GM23338 (cell line): Measurements from ENCODE around the gene DNLZ. TPM values are rescaled to one million over a fixed set of nuclear protein-coding genes. Genes with fewer than 3 reads are reported as not detected.

Experiments used
- ATAC-seq: fragments of 200-7000 bp; cut with Tn5 transposase; 3 replicates; pipeline ENCODE4 v1.9.1; 2020
- DNase-seq: peaks from one replicate; pipeline ENCODE4 v3.0.0-alpha.2; 2015; ENCODE audit warnings: low spot score
- H2AFZ ChIP-seq: fragments of 200-600 bp; sonication (generic); 2 replicates; pipeline ENCODE4 v1.8.0; 2016; ENCODE audit warnings: antibody characterized with exemption, mild to moderate bottlenecking, moderate library complexity
- H3F3A ChIP-seq: fragments of 200-600 bp; sonication (generic); replicated peaks from 2 replicates; pipeline ENCODE4 v1.8.0; 2017; ENCODE audit warnings: antibody characterized with exemption, mixed run types, low read depth
- H3K27ac ChIP-seq: fragments of 200-600 bp; sonication (generic); 2 replicates; pipeline ENCODE4 v1.6.1; 2016; ENCODE audit warnings: low read depth
- H3K27me3 ChIP-seq: fragments of 200-600 bp; sonication (generic); 2 replicates; pipeline ENCODE4 v1.8.0; 2016; ENCODE audit warnings: mild to moderate bottlenecking, mixed run types, moderate library complexity; ENCODE audit not compliant: insufficient read depth
- H3K36me3 ChIP-seq: fragments of 200-600 bp; sonication (generic); 2 replicates; pipeline ENCODE4 v1.8.0; 2016; ENCODE audit warnings: mild to moderate bottlenecking; ENCODE audit not compliant: insufficient read depth
- H3K4me1 ChIP-seq: fragments of 200-600 bp; sonication (generic); 2 replicates; pipeline ENCODE4 v1.8.0; 2016; ENCODE audit warnings: mild to moderate bottlenecking, moderate library complexity; ENCODE audit not compliant: insufficient read depth
- H3K4me2 ChIP-seq: fragments of 200-600 bp; sonication (generic); 2 replicates; pipeline ENCODE4 v1.7.1; 2017; ENCODE audit warnings: mixed run types
- H3K4me3 ChIP-seq: fragments of 200-600 bp; sonication (generic); 2 replicates; pipeline ENCODE4 v1.6.1; 2016; ENCODE audit warnings: mixed run types
- H3K79me2 ChIP-seq: fragments of 200-600 bp; sonication (generic); replicated peaks from 2 replicates; pipeline ENCODE4 v1.8.0; 2017; ENCODE audit warnings: mild to moderate bottlenecking; ENCODE audit not compliant: insufficient read depth
- H3K9me2 ChIP-seq: fragments of 200-600 bp; sonication (generic); 2 replicates; pipeline ENCODE4 v1.8.0; 2017; ENCODE audit not compliant: insufficient read depth
- H4K20me1 ChIP-seq: fragments of 200-600 bp; sonication (generic); replicated peaks from 2 replicates; pipeline ENCODE4 v1.8.0; 2017; ENCODE audit warnings: mild to moderate bottlenecking; ENCODE audit not compliant: insufficient read depth
- H3K27ac Mint-ChIP-seq: 2 replicates; pipeline ENCODE4 v1.8.0; 2020; ENCODE audit warnings: inconsistent platforms, mild to moderate bottlenecking, moderate library complexity, mixed read lengths
- H3K27me3 Mint-ChIP-seq: 3 replicates; pipeline ENCODE4 v1.8.0; 2022; ENCODE audit warnings: low read depth, mild to moderate bottlenecking, moderate library complexity, mixed read lengths, inconsistent platforms; ENCODE audit not compliant: insufficient read depth, poor library complexity
- H3K36me3 Mint-ChIP-seq: 3 replicates; pipeline ENCODE4 v1.8.0; 2021; ENCODE audit warnings: low read depth, mild to moderate bottlenecking, inconsistent platforms, moderate library complexity, mixed read lengths
- H3K4me1 Mint-ChIP-seq: 3 replicates; pipeline ENCODE4 v1.8.0; 2020; ENCODE audit warnings: mild to moderate bottlenecking, inconsistent platforms, mixed read lengths
- H3K4me3 Mint-ChIP-seq: 3 replicates; pipeline ENCODE4 v1.8.0; 2021; ENCODE audit warnings: moderate library complexity, mild to moderate bottlenecking, inconsistent platforms, mixed read lengths
- H3K9me3 Mint-ChIP-seq: 3 replicates; pipeline ENCODE4 v1.8.0; 2020; ENCODE audit warnings: moderate library complexity, mild to moderate bottlenecking, inconsistent platforms, mixed read lengths
- CREB1 ChIP-seq: fragments of 250-450 bp; sonication (Bioruptor Pico); IDR thresholded peaks from 2 replicates; pipeline ENCODE4 v1.5.0; 2020; ENCODE audit warnings: low read depth, mild to moderate bottlenecking, moderate library complexity
- EZH2phosphoT487 ChIP-seq: fragments of 200-600 bp; sonication (generic); IDR thresholded peaks from one replicate; pipeline ENCODE4 v1.8.1; 2018; ENCODE audit warnings: antibody characterized with exemption; ENCODE audit not compliant: unreplicated experiment
- JUNB ChIP-seq: IDR thresholded peaks from one replicate; pipeline ENCODE4 v1.6.1; 2016; ENCODE audit warnings: antibody characterized with exemption; ENCODE audit not compliant: unreplicated experiment
- NANOG ChIP-seq: IDR thresholded peaks from 2 replicates; pipeline ENCODE4 v1.6.1; 2016; ENCODE audit warnings: antibody characterized with exemption, borderline replicate concordance
- POLR2AphosphoS5 ChIP-seq: IDR thresholded peaks from 2 replicates; pipeline ENCODE4 v1.6.1; 2016; ENCODE audit warnings: antibody characterized with exemption, low read depth
- STAT1 ChIP-seq: IDR thresholded peaks from one replicate; pipeline ENCODE4 v1.6.1; 2016; ENCODE audit warnings: antibody characterized with exemption; ENCODE audit not compliant: unreplicated experiment
- ZNF114 ChIP-seq: fragments of 250-450 bp; sonication (Bioruptor Pico); IDR thresholded peaks from 2 replicates; pipeline ENCODE4 v1.5.0; 2020; ENCODE audit warnings: mild to moderate bottlenecking, moderate library complexity
- ZNF331 ChIP-seq: fragments of 250-450 bp; sonication (Bioruptor Pico); IDR thresholded peaks from 2 replicates; pipeline ENCODE4 v1.5.0; 2020; ENCODE audit warnings: low read depth, mild to moderate bottlenecking, moderate library complexity
- polyA plus RNA-seq: library from polyadenylated mRNA; unstranded; fragments of >200 nt; fragmentation: Nextera tagmentation; extraction: Ambion mirVana; gene quantifications from 2 replicates; pipeline ENCODE4 v1.2.1, GENCODE V29; 2016
- total RNA-seq: library from RNA; depleted of rRNA; stranded (reverse); fragments of >200 nt; shearing (Covaris generic); gene quantifications from 2 replicates; pipeline ENCODE4 v1.2.3, GENCODE V29; 2014
- TF ChIP-seq, protein P1 (sequence below): fragments of 250-450 bp; sonication (Bioruptor Pico); IDR thresholded peaks from 2 replicates; pipeline ENCODE4 v1.5.0; 2020; ENCODE audit warnings: mild to moderate bottlenecking, moderate library complexity
- TF ChIP-seq, protein P2 (sequence below), 2 experiments: fragments of 200-600 bp in 1 of 2; sonication (generic) in 1 of 2; conservative IDR thresholded peaks; 2 replicates each; pipeline versions ENCODE4 v1.5.1 to v1.6.1; 2016 to 2017; ENCODE audit warnings: antibody characterized with exemption in 2 of 2, low read depth in 2 of 2, mild to moderate bottlenecking in 2 of 2, moderate library complexity in 1 of 2
- TF ChIP-seq, protein P3 (sequence below): IDR thresholded peaks from one replicate; pipeline ENCODE4 v1.6.1; 2018; ENCODE audit warnings: antibody characterized with exemption; ENCODE audit not compliant: unreplicated experiment
- TF ChIP-seq, protein P4 (sequence below): IDR thresholded peaks from 2 replicates; pipeline ENCODE4 v1.6.1; 2016; ENCODE audit warnings: antibody characterized with exemption

DNLZ gene
- total and polyA plus RNA-seq, 2 experiments from 2014 or later: 33.4 to 53.9 TPM

DNA sequence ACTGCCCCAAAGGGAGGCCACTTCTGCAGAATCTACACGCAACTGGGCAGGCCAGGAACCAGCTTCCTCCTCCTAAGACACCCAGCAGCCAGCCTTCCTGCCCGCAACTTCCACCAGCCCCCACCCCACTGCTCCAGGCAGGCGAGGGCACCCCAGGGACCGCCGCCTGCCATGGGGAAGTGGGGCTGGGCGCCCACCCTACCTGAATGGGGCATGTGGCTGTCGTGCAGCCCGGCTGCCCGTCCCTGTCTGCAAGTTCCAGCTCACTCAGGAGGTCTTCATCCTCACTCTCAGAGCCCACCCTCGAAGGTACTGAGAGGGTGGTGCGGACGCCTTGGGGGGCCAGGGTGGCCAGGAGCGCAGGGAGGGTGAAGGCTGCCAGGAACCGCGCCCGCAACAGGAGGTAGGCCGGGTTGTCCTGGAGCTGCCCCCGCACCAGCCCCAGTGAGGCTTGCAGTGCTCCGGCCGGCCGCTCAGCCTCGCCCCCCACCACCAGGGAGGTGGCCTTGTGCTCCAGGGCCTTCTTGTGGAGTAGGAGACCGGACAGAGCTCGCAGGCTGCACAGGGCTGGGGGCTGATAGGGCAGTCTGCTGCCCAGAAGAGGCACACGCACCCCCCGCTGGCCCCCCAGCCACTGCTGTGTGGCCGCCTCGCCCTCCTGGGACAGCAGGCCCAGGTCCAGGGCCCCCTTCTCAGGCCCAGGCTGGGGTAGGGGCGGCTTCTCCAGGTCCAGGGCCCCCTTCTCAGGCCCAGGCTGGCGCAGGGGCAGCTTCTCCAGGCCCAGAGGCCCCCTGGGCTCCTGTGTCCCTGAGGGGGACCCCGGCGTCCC, 14.0 kb upstream of the DNLZ start (continued):
- TF ChIP-seq, protein P1, sequence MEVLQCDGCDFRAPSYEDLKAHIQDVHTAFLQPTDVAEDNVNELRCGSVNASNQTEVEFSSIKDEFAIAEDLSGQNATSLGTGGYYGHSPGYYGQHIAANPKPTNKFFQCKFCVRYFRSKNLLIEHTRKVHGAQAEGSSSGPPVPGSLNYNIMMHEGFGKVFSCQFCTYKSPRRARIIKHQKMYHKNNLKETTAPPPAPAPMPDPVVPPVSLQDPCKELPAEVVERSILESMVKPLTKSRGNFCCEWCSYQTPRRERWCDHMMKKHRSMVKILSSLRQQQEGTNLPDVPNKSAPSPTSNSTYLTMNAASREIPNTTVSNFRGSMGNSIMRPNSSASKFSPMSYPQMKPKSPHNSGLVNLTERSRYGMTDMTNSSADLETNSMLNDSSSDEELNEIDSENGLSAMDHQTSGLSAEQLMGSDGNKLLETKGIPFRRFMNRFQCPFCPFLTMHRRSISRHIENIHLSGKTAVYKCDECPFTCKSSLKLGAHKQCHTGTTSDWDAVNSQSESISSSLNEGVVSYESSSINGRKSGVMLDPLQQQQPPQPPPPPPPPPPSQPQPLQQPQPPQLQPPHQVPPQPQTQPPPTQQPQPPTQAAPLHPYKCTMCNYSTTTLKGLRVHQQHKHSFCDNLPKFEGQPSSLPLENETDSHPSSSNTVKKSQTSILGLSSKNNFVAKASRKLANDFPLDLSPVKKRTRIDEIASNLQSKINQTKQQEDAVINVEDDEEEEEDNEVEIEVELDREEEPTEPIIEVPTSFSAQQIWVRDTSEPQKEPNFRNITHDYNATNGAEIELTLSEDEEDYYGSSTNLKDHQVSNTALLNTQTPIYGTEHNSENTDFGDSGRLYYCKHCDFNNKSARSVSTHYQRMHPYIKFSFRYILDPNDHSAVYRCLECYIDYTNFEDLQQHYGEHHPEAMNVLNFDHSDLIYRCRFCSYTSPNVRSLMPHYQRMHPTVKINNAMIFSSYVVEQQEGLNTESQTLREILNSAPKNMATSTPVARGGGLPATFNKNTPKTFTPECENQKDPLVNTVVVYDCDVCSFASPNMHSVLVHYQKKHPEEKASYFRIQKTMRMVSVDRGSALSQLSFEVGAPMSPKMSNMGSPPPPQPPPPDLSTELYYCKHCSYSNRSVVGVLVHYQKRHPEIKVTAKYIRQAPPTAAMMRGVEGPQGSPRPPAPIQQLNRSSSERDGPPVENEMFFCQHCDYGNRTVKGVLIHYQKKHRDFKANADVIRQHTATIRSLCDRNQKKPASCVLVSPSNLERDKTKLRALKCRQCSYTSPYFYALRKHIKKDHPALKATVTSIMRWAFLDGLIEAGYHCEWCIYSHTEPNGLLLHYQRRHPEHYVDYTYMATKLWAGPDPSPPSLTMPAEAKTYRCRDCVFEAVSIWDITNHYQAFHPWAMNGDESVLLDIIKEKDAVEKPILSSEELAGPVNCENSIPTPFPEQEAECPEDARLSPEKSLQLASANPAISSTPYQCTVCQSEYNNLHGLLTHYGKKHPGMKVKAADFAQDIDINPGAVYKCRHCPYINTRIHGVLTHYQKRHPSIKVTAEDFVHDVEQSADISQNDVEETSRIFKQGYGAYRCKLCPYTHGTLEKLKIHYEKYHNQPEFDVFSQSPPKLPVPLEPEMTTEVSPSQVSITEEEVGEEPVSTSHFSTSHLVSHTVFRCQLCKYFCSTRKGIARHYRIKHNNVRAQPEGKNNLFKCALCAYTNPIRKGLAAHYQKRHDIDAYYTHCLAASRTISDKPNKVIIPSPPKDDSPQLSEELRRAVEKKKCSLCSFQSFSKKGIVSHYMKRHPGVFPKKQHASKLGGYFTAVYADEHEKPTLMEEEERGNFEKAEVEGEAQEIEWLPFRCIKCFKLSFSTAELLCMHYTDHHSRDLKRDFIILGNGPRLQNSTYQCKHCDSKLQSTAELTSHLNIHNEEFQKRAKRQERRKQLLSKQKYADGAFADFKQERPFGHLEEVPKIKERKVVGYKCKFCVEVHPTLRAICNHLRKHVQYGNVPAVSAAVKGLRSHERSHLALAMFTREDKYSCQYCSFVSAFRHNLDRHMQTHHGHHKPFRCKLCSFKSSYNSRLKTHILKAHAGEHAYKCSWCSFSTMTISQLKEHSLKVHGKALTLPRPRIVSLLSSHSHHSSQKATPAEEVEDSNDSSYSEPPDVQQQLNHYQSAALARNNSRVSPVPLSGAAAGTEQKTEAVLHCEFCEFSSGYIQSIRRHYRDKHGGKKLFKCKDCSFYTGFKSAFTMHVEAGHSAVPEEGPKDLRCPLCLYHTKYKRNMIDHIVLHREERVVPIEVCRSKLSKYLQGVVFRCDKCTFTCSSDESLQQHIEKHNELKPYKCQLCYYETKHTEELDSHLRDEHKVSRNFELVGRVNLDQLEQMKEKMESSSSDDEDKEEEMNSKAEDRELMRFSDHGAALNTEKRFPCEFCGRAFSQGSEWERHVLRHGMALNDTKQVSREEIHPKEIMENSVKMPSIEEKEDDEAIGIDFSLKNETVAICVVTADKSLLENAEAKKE: no peak
- no peak for TF ChIP-seq ZNF331

DNA sequence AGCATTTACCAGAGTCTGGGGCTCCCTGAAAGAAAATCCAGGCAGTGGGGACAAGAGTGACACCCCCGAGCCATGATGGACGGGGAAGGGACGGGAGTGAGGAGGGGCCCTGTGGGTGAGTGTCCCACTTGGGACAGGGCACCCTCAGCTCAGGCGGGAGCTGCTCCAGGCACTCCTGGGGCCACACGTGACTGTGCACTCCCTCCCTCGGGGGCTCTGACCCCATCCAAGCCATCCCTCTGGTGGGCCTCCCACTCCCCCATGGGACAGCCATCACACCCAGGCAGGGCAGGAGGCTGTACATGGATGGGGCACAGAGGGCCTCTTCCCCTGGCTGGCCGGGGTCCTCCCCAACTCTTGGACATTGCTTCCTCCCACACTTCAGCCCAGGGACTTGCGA, 12.9 kb upstream of the DNLZ start:
- H4K20me1 ChIP-seq: peaks cover 4% of the 10 kb centered on the region; the same call in 1 of the 2 replicates
- no peaks in the 10 kb centered on the region for H3F3A ChIP-seq
- Mint-ChIP-seq H3K27ac (no peak overlapping the region), H3K4me1 (no peaks in the 10 kb centered on the region), H3K36me3 (peaks cover 9% of the 10 kb centered on the region; the same call in 2 of the 3 replicates), H3K9me3 (no peaks in the 10 kb centered on the region), H3K4me3 (no peak overlapping the region), H3K27me3 (peaks cover 3% of the 10 kb centered on the region)
- H3K4me1 ChIP-seq: no peaks in the 10 kb centered on the region
- no peak overlapping the region for H3K4me3 ChIP-seq
- H3K79me2 ChIP-seq: no peaks in the 10 kb centered on the region
- DNase-seq (no peak), ATAC-seq (no peak)
- H3K4me2 ChIP-seq: no peak overlapping the region
- H2AFZ ChIP-seq: no peak overlapping the region
- H3K27ac ChIP-seq: no peak overlapping the region
- no peaks in the 10 kb centered on the region for H3K36me3 ChIP-seq
- no peaks in the 10 kb centered on the region for H3K27me3 ChIP-seq
- no peaks in the 10 kb centered on the region for H3K9me2 ChIP-seq
- no peak for TF ChIP-seq CREB1 (CRISPR knock-in tag)
- TF ChIP-seq ZNF331: no peak
- TF ChIP-seq ZNF114 (CRISPR knock-in tag): no peak
- TF ChIP-seq STAT1: no peak
- TF ChIP-seq NANOG: no peak
- no peak for TF ChIP-seq EZH2phosphoT487
- no peak for TF ChIP-seq JUNB
- TF ChIP-seq, protein P2, sequence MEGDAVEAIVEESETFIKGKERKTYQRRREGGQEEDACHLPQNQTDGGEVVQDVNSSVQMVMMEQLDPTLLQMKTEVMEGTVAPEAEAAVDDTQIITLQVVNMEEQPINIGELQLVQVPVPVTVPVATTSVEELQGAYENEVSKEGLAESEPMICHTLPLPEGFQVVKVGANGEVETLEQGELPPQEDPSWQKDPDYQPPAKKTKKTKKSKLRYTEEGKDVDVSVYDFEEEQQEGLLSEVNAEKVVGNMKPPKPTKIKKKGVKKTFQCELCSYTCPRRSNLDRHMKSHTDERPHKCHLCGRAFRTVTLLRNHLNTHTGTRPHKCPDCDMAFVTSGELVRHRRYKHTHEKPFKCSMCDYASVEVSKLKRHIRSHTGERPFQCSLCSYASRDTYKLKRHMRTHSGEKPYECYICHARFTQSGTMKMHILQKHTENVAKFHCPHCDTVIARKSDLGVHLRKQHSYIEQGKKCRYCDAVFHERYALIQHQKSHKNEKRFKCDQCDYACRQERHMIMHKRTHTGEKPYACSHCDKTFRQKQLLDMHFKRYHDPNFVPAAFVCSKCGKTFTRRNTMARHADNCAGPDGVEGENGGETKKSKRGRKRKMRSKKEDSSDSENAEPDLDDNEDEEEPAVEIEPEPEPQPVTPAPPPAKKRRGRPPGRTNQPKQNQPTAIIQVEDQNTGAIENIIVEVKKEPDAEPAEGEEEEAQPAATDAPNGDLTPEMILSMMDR (conservative IDR thresholded peaks at IDR 0.05; ENCODE audit: low read depth in 2 of 2): no peak
- TF ChIP-seq, protein P3, sequence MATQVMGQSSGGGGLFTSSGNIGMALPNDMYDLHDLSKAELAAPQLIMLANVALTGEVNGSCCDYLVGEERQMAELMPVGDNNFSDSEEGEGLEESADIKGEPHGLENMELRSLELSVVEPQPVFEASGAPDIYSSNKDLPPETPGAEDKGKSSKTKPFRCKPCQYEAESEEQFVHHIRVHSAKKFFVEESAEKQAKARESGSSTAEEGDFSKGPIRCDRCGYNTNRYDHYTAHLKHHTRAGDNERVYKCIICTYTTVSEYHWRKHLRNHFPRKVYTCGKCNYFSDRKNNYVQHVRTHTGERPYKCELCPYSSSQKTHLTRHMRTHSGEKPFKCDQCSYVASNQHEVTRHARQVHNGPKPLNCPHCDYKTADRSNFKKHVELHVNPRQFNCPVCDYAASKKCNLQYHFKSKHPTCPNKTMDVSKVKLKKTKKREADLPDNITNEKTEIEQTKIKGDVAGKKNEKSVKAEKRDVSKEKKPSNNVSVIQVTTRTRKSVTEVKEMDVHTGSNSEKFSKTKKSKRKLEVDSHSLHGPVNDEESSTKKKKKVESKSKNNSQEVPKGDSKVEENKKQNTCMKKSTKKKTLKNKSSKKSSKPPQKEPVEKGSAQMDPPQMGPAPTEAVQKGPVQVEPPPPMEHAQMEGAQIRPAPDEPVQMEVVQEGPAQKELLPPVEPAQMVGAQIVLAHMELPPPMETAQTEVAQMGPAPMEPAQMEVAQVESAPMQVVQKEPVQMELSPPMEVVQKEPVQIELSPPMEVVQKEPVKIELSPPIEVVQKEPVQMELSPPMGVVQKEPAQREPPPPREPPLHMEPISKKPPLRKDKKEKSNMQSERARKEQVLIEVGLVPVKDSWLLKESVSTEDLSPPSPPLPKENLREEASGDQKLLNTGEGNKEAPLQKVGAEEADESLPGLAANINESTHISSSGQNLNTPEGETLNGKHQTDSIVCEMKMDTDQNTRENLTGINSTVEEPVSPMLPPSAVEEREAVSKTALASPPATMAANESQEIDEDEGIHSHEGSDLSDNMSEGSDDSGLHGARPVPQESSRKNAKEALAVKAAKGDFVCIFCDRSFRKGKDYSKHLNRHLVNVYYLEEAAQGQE: no peak
- no peak for TF ChIP-seq POLR2AphosphoS5
- TF ChIP-seq, protein P4, sequence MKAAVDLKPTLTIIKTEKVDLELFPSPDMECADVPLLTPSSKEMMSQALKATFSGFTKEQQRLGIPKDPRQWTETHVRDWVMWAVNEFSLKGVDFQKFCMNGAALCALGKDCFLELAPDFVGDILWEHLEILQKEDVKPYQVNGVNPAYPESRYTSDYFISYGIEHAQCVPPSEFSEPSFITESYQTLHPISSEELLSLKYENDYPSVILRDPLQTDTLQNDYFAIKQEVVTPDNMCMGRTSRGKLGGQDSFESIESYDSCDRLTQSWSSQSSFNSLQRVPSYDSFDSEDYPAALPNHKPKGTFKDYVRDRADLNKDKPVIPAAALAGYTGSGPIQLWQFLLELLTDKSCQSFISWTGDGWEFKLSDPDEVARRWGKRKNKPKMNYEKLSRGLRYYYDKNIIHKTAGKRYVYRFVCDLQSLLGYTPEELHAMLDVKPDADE: no peak
